Fibroblast of mammary gland (primary cell): ENCODE results near the gene TRAPPC5.

Experiments used
- DNase-seq: peaks from one replicate; pipeline ENCODE4 v3.0.0-alpha.2; 2010; ENCODE audit warnings: low read depth
- H3K4me3 ChIP-seq: 2 replicates; pipeline ENCODE4 v1.5.1; 2011; ENCODE audit warnings: low read depth, mild to moderate bottlenecking, low read length, moderate library complexity; ENCODE audit not compliant: control insufficient read depth
- CTCF ChIP-seq: conservative IDR thresholded peaks from 2 replicates; pipeline ENCODE4 v1.5.1; 2011; ENCODE audit warnings: low read depth, low read length, inconsistent platforms; ENCODE audit not compliant: control insufficient read depth, insufficient read depth

TRAPPC5 gene

GRCh38 chr19:7636691-7637373 is 43.8 kb upstream of the TRAPPC5 start, which contains the start of gene STXBP2:
STXBP2 (plus strand) TSS chr19:7637110; CDS start chr19:7637150, 40 bp downstream.
- no peak for TF ChIP-seq CTCF
- peak within 1 kb of the TSS; percentile 19 for H3K4me3 ChIP-seq
- no peak for DNase-seq

GRCh38 chr19:7637374-7638256 is 43.0 kb upstream of the TRAPPC5 start:
- peak overlapping the region; percentile 19 for H3K4me3 ChIP-seq
- DNase-seq, result no peak
- no peak for TF ChIP-seq CTCF

- H3K4me3 ChIP-seq, result no peak overlapping the region
- TF ChIP-seq CTCF, result no peak
- no peak for DNase-seq
Observed at GRCh38 chr19:7638802-7639465, 41.7 kb upstream of the TRAPPC5 start.

GRCh38 chr19:7639863-7640348 is 40.7 kb upstream of the TRAPPC5 start:
- TF ChIP-seq CTCF, result no peak

GRCh38 chr19:7640803-7641202 is 39.8 kb upstream of the TRAPPC5 start:
- no peak for TF ChIP-seq CTCF
- DNase-seq, result no peak

More at GRCh38 chr19:7639863-7640348, 40.7 kb upstream of the TRAPPC5 start:
- H3K4me3 ChIP-seq, result no peak overlapping the region
- no peak for DNase-seq

More at GRCh38 chr19:7640803-7641202, 39.8 kb upstream of the TRAPPC5 start:
- H3K4me3 ChIP-seq, result no peak overlapping the region
